HG03175 (cell line): ENCODE measurements around the gene TMEM42.
"Not testable (repeated sequence)": the region's sequence is repeated elsewhere in the genome, so short reads cannot be mapped to it uniquely, and the experiment has no call there.

Experiments
- ATAC-seq: cut with Tn5 transposase; IDR thresholded peaks from one replicate; pipeline ENCODE4 v1.9.1; 2021; ENCODE audit warnings: mild to moderate bottlenecking, moderate library complexity; ENCODE audit not compliant: unreplicated experiment

TMEM42 gene

DNA sequence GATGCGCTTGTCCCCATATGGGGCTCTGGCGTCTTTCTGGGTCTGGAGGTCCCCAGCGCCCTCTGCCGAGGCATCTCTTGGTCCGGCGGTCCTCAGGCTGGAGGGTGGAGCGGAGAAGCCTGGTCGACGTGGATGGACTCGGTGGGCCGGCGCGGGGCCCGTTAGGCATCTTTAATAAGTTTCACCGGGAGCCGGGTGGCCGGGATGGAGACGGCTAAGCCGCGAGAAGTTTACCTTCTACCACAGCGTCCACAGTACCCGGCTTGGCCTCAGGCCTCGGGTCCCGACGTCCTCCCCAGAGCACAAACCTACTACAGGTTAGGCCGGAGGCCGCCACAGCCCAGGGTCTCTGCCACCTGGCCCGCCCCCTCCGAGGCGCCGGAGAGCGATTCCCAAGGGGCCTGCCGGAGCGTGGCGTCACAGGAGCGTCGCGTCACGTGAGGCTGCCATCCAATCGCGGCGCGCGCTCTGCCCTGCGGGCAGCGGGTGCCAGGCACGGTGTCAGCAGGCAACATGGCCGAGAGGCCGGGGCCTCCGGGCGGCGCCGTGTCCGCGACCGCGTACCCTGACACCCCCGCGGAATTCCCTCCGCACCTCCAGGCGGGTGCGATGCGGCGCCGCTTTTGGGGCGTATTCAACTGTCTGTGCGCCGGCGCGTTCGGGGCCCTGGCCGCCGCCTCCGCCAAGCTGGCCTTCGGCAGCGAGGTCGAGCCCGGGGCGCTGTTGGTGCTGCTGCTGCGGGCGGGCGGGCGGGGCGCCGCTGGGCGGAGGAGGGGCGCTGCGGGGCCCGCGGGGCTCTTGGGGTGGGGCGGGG is at the start of gene TMEM42:
Gene TMEM42, plus strand, starts transcription at position 501 of the 814 bp plus-strand sequence. Its CDS starts 13 bp downstream, at position 514.
- ATAC-seq: peak; percentile 93

DNA sequence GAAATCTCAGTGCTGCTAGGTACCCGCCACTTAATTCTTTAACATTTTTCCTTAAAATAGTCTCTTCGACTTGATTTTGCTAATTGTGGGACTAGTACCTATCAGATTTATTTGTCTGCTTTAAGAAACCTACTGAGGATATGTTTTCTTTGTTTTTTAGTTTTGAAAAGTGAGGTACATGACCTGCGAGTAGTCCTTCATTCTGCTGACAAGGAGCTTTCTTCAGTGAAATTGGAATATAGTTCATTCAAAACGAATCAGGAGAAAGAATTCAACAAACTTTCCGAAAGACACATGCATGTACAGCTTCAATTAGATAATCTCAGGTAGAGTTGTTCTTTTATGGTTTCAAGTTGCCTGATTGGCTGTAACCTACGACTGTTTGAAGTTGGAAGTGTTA is 47.0 kb upstream of the TMEM42 start:
- ATAC-seq: no peak

DNA sequence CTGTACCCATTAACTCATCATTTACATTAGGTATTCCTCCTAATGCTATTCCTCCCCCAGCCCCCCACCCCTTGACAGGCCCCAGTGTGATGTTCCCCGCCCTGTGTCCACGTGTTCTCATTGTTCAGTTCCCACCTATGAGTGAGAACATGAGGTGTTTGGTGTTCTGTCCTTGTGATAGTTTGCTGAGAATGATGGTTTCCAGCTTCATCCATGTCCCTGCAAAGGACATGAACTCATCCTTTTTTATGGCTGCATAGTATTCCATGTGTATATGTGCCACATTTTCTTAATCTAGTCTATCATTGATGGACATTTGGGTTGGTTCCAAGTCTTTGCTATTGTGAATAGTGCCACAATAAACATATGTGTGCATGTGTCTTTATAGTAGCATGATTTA is 45.4 kb upstream of the TMEM42 start:
- ATAC-seq: not testable (repeated sequence)

DNA sequence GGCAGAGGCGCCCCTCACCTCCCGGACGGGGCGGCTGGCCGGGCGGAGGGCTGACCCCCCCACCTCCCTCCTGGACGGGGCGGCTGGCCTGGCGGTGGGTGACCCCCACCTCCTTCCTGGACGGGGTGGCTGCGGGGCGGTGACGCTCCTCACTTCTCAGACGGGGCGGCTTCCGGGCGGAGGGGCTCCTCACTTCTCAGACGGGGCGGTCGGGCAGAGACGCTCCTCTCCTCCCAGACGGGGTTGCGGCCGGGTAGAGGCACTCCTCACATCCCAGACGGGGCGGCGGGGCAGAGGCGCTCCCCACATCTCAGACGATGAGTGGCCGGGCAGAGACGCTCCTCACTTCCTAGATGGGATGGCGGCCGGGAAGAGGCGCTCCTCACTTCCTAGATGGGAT is 40.5 kb upstream of the TMEM42 start:
- not testable (repeated sequence) for ATAC-seq

DNA sequence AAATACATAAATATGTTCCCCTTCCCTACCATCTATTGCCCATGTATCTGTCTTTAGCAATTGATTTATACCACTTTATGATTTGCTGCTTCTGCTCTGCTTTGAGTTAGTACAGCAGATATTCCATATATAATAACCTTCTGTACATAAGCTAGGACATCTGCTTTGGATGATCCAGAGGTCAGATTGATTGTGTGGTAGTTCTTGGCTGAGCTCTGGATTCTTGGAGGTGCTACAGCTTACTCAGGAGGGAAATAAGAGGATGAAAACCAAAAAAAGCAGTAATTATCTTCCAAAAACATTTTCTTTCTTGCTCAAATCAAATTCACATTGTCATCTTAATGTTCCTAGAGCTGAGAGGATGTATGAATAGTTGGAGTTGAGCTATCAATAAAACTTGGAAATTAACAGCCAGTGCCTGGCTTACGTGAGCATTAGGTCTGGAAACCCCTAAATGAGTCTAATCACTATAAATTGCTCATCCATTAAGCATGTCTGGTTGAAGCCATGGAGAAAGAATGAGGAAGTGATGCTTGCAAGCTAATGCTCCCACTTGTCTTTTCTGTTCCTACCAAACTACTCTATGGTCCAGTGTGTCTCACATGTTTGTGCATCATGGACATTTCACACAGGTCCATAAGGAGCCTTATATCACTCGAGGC is 36.3 kb upstream of the TMEM42 start:
- no peak for ATAC-seq

DNA sequence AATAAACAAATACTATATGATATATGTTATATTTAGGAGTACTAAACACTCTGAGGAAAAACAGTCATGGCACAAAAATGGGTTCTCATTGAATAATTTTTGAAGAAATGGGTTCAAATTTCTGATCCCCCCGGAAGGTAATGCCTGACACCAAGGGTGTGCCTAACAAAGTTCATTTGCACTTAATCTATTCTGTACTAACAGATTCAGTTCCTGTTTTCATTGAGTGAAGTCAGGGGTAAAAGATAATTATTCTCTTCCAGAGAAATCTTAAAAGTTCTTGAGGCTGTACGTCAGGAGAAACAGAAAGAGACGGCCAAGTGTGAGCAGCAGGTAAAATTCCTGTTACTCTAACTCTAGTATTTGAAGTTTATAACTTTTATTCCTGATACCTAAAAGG is 34.5 kb upstream of the TMEM42 start:
- ATAC-seq: no peak

DNA sequence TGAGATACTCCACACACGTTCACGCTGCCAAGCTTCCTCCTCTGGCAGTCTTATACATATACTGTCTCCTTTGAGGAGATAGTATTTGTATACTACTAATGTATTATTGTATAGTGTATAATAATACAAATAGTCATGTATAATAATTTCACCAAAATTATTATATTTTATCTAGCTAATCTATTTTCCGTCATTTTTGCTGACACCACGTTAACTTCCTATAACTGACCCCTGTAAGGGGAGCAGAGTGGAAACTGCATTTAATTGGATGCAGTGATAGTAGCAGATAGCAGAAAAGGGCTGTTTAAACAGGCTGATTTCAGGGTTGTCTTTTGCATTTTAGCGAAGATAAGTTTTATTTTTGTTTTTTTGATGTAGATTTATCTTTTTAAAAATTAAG is 30.5 kb upstream of the TMEM42 start:
- ATAC-seq: no peak

DNA sequence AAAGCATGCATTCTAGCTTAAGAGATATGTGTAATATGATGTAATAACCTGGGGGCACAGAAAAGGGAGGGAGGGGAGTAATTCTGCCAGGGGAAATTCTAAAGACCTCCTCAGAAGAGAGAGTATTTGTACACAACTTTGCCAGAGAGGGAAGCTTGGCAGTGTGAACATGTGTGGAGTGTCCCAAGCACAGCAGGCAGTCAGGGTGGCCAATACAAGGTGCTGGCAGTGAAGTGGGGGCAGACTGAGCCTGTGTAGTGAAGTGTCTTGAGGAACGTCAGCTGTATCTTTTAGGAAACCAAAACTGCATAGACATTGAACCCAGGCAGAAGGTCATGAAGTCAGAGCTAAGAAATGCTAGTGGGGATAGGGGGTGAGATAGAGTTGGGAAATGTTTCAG is 29.7 kb upstream of the TMEM42 start:
- no peak for ATAC-seq

DNA sequence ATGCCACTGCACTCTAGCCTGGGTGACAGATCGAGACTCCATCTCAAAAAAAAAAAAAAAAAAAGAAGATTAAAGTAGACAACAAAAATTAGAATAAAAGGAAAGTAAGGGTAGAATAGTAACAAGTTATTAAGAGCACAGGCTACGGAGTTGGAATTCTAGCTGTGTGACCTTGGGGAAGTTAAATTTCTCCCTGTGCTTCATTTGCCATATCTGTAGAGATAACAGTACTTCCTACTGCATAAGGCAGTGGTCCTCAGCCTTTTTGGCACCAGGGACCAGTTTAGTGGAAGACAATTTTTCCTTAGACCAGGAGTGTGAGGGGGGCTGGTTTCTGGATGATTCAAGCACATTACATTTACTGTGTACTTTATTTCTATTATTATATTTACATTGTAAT is 28.7 kb upstream of the TMEM42 start:
- ATAC-seq: no peak

DNA sequence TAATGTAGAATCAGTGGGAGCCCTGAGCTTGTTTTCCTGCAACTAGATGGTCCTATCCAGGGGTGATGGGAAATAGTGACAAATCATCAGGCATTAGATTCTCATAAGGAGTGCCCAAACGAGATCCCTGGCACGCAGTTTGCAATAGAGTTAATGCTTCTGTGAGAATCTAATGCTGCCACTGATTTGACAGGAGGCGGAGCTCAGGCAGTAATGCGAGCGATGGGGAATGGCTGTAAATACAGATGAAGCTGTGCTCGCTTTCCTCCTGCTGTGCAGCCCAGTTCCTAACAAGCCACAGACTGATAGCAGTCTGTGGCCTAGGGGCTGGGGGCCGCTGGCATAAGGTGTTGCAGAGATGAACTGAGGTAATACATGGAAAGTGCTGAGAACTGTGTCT is 28.3 kb upstream of the TMEM42 start:
- no peak for ATAC-seq

DNA sequence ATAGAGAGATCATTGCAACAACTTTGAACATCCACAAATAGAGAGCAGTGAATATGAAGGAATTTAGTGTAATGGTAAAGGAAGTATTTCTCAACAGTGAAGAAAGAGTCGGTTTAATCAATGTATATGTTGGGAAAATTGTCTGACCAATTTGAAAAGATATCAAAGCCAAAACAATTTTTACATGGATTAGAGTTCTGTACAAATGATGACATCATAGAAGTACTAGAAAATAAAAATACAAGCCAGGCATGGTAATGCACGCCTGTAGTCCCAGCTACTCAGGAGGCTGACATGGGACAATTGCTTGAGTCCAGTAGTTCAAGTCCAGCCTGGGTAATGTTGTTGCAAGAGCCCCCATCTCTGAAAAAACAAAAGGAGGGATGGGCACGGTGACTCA is 26.0 kb upstream of the TMEM42 start:
- ATAC-seq: no peak

DNA sequence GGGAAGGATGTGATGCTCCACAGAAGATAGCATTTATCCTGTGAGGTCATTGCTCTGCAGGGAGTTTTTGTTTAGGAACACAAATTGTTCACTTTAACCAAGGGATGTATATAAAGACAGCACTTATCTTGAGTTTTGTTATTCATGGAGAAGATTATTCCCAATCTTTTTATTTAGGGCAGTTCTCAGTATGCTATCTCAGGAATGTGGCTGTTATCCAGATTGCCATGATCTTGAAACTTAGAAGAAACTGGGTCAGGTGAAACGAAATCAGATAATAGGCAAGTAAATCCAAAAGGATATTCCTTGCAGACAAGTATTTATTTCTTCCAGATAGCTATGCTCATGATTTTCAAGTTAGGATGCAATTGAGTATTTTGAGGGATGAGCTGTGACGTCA is 19.3 kb upstream of the TMEM42 start:
- no peak for ATAC-seq

DNA sequence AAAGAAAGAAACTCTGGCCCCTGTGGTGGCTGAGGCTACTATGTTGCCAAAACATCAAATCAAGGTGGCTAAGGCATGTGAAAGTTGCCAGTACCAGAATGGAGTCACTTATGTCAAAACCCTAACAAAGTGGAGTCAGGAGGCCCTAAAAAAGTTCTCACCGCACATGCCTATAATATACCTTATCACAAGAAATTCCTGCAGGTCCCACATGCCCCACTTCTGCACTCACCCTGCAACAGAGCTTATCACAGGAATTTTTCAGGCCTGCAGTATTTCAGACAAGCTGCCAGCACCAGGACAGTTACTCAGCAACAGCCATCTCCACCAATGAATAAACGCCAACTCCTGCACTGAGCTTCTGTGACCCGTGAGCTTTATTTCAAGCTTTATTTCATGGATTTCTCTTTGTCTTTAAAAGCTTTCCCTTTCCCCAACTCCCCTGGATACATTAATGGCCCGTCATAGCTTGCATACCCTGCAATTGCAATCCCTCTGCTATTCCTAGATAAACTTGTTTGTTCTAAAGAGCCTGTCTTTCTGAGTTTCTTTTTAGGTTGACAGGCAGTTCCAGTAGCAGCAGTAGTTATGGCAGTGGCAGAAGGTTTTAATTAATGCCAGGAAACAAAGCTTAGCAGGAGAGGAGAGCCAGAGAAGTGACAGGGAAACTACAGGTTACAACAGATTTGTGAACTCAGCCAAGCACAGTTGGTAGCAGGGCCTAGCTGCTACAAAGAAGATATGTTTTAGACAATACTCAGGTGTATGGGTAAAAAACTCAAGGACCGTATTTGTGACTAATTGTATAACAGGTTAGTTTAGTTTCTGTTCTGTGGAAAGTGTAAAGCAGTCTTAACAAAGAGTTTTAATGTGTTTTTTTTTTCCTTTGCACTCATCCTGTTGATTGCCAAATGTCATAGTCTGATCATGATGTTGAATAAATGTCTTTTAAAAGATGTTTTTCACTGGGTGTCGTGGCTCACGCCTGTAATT is 15.9 kb upstream of the TMEM42 start:
- ATAC-seq: no peak

DNA sequence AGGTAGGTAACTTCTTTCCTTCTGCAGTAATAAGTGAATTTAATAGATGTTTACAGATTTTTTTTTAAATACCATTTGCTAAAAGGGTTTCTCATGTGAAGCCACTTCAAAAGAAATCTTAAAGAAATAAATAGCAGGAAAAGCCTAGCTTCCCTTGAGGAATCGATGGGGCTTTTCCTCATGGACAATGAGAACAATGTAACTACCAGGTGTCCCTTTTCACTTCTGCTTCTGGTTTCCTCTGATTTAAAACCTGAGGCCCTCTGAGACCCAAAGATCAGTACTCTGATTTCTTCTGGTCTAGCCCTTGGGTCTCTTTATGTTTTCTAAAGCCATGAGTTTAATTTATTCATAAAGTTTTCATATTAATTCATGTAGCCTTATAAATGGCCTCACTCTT is 13.1 kb upstream of the TMEM42 start:
- no peak for ATAC-seq

DNA sequence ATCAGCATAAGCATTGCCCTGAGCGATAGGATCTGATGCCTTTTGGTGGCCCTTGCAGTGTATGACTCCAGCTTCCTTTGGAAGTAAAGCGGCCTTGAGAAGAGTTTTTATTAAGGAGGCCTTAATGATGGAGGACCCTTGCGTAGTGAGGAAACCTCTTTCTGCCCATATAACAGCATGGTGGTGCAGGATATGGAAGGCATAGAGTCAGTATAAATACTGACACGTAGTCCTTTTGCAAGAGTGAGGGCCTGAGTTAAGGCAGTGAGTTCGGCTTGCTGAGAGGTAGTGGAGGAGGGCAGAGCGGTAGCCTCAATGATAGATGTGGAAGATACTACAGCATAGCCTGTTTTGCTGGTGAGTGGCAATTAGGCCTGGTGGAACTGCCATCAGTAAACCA is 5.0 kb upstream of the TMEM42 start:
- not testable (repeated sequence) for ATAC-seq

DNA sequence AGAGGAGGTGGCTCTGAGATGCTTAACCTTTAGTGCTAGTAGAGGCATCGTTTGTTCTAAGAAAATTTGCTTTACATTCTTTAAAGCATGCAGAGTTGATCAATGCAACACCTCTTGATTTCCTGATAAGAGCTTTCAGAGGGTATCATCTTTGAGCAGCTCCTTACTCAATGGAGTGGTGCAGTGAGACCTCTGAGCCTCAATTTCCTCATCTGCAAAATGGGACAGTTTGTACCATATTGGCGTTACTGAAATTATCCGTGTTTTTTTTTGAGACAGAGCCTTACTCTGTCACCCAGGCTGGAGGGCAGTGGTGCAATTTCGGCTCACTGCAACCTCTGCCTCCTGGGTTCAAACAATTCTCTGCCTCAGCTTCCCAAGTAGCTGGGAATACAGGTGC is 1.6 kb upstream of the TMEM42 start:
- ATAC-seq: no peak

DNA sequence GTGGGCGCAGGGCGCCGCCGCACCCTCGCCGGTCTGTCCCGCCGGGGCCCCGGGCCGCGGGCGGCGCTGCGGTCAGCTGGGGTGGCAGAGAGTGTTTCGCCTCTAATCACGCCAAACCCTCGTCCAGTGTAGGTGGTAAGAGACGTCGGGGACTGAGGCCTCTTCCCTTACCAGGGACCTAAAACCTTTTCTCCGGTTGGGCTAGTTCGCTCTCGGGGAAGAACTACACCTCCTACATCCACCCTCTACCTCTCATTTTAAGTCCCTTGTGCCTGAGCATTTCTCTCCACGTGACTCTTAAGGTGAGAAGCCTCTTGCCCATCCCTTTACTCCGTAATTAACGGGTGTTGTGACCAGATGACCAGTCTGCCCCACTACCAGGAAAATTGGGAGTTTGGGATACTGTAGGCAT is 520 bp downstream of the TMEM42 start:
- peak; percentile 38 for ATAC-seq

DNA sequence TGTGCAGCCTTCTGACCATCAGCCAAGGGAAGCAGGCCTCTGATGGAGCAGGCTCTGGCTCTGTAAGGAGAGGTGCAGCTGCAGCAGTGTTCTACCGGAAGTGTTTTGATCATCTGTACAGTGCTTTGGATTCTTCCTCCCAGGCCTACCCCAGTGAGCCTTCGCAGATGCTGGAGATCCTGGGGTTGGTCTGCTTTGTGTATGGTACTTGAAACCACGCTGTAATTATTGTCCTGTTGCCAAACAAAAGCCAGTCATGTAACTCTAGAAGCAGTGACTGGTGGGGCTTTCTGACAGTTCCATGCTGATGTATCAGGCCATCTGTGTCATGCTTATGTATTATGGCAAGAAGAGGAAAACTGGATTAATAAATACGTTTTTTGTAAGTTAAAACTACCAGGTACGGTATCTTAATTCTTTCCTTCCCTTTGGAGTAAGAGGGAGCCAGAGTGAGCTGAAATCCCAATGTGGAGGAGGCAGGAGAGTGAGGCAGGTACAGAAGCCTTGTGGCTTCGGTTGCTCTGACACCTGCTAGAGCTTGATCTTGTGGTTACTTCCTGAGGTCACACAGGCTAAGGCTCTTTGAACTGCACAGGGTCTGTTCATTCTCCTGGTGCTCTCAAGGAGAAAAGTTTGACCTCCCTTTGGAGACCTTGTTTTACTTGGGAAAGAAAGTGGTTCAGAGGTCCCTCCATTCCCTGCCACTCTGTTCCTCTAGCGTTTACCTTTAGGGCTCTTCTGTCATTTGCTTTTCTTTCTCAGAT is 3.7 kb downstream of the TMEM42 start:
- ATAC-seq: no peak

DNA sequence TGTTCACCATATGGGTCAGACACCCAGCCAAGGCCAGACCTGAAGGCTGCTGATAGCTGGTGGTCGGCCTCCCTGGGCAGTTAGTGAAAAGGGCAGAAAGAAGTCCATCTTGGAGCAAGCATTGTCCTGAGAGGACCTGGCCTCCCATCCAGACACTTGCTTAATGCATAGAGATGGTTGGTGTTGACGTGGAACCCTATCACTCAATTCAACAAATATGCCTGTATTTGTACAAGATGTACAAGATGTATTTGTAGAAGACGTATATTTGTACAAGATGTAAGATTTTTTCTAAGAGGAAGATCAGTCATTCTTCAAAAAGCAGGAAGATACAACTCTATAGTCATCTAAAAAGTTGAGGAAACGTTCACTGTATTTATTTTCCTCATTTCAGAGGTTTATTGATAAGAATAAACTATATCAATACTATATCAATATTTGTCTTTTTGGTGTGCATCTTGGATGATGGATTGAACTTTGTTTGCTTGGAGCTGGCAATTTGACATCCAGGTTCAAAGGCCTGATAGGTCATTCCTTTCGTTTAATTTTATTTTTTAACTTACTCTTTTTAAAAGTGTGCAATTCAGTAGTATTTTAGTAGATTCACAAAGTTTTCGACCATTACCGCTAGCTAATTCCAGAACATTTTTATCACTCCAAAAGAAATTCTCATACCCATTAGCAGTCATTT is 5.9 kb downstream of the TMEM42 start:
- no peak for ATAC-seq
